Measurements from ENCODE around the gene MANBA.
"Not testable (repeated sequence)": the region's sequence is repeated elsewhere in the genome, so short reads cannot be mapped to it uniquely, and the experiment has no call there.

Gene MANBA

GRCh38 chr4:102761906-102762305 lies 1.1 kb upstream of the MANBA start:
- no peak for DNase-seq (ENCODE audit: low read depth)

GRCh38 chr4:102761296-102761701 lies 531 bp upstream of the MANBA start:
- peak; percentile 27 for DNase-seq (ENCODE audit: low read depth)

DNA sequence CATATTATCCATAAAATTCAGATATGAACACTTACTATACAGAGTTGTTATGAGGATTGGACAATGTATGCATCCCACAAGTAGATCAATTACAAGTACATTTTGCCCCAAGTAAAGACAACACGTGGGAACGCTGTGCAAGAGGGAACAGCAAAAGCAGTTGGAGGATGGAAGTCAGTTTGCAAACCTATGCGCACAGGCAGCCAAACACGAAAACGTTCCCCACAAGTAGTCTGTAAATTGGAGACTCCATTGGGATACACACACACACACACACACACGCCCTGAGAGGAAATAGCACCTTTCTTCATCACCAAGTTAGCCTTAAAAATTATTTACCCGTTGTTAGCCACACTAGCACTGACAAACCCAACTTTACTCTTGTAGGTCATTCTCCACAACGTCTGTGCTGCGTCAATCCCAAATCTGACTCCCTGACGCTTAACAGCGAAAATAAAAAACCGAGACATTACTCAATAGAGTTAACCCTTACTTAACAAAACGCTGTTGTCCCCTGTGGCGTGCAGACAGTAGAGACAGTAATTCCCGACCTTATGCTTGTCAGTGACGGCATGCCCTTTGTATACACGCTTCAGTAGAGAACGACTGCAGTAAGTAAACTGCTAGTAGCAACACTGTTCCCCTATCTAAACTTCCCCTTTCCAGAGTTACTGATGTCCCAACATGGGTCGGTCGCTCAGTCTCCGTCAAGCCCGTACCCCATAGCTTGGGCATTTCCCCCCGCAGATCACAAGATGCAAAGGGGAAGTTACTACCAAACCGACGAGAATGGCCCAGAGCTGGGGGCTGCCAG lies 730 bp downstream of the MANBA start:
- DNase-seq (ENCODE audit: low read depth), result peak; percentile 55

DNA sequence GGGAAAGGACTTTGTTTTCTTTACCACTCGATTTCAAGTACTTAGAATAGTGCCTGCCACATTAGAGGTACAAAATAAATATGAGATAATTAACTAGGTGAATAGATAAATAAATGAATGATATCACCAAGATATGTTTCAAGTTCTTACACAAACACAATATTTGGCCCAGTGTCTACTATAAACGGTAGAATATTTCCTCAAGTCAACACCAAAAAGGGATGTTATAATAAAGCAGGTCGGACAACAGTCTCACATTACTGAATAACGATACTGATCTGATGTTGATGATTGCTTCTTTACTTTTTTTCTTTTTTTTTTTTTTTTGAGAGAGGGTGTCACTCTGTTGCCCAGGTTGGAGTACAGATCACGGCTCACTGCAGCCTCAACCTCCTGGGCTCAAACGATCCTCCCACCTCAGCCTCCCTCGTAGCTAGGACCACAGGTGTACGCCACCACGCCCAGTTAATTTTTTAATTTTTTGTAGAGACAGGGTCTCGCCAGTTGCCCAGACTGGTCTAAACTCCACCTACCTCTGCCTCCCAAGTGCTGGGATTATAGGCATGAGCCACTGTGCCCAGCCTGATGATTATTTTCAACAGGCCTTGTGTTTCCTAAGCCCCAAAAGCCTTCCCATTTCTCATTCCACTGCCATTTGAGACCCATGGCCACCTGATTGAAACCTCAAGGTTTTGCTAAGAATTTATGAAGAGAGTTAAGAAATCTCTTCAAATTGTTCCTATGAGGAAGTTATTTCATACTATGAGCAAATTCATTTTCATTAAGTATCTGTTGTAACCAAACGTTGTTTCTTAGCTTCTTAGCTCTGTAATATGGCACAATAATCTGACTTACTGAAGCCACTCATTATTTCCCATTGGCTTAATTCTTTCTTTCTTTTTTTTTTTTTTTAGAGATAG lies 2.3 kb downstream of the MANBA start:
- no peak for DNase-seq (ENCODE audit: low read depth)

DNA sequence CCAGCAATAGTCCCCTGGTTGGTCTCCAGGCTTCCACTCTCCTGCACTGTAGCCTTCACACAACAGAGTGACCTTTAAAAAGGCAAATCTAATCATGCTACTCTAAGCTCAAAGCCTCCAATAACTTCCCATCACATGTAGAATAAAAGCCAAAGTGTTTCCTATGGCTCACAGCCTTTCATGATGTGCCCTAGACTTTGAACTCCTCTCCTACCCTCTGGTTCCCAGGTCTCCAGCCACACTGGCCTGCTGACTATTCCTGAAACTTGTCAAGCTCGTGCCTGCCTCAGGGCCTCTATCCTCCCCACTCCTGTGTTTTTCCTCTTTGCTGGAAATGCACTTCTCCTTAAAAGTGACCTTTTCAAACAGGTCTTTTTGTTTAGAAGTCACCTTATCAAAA lies 3.1 kb downstream of the MANBA start:
- DNase-seq (ENCODE audit: low read depth), result no peak

DNA sequence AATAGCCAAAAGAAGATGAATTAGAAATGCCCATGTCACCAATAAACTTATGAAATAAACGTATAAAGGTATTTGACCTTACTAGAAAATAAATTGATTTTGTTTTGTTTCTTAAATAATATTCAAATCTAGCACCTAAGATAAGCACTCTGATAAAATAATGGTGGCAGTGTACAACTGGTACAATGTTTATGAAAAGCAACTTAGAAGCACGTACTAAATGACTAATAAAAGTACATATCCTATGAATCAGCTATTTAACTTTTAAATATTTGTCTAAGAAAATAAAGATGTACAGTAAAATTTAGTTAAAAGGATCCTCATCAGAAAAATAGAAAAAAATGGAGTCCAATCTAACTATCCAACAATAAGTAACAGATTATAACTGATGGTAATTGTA lies 6.7 kb downstream of the MANBA start:
- DNase-seq (ENCODE audit: low read depth), result peak; percentile 25

DNA sequence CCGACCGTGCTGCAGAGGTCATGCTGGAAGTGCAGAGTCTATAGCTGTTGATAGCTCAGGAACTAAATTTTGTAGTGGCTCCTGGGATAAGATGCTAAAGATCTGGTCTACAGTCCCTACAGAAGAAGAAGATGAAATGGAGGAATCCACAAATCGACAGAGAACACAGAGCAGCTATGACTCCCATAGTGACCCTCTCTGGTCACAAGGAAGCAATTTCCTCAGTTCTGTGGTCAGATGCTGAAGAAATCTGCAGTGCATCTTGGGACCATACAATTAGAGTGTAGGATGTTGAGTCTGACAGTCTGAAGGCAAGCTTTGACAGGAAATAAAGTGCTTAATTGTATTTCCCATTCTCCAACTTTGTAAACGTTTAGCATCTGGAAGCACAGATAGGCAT lies 8.8 kb downstream of the MANBA start:
- no peak for DNase-seq (ENCODE audit: low read depth)

- DNase-seq (ENCODE audit: low read depth), result not testable (repeated sequence)
Measured at GRCh38 chr4:102743352-102743751, 17.4 kb downstream of the MANBA start.

GRCh38 chr4:102738802-102739201 lies 22.0 kb downstream of the MANBA start:
- not testable (repeated sequence) for DNase-seq (ENCODE audit: low read depth)

- DNase-seq (ENCODE audit: low read depth), result no peak
Measured at GRCh38 chr4:102736636-102737549, 23.9 kb downstream of the MANBA start.

- no peak for DNase-seq (ENCODE audit: low read depth)
Measured at GRCh38 chr4:102735582-102735981, 25.2 kb downstream of the MANBA start.

- DNase-seq (ENCODE audit: low read depth), result no peak
Measured at GRCh38 chr4:102734591-102735385, 26.0 kb downstream of the MANBA start.

- DNase-seq (ENCODE audit: low read depth), result no peak
Measured at GRCh38 chr4:102734116-102734515, 26.7 kb downstream of the MANBA start.

- no peak for DNase-seq (ENCODE audit: low read depth)
Measured at GRCh38 chr4:102733084-102733483, 27.7 kb downstream of the MANBA start.

DNA sequence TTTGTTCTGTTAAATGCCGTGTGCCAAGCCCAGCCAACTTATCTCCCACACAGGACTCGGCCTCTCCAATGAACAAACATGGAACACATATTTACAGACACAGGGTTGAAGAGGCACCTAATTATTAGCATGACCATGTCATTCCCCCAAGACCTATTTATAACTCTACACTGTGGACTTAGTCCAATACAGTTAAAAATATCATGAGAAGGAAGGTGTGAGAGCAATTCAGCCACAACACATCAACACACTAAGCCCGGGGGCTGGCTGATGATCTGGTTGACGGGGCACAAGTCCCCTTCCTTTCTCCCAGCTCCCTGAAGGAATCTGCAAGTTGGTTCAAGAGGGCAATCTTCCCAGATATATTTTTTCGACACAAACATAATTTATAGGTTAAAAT lies 28.1 kb downstream of the MANBA start:
- DNase-seq (ENCODE audit: low read depth), result no peak

DNA sequence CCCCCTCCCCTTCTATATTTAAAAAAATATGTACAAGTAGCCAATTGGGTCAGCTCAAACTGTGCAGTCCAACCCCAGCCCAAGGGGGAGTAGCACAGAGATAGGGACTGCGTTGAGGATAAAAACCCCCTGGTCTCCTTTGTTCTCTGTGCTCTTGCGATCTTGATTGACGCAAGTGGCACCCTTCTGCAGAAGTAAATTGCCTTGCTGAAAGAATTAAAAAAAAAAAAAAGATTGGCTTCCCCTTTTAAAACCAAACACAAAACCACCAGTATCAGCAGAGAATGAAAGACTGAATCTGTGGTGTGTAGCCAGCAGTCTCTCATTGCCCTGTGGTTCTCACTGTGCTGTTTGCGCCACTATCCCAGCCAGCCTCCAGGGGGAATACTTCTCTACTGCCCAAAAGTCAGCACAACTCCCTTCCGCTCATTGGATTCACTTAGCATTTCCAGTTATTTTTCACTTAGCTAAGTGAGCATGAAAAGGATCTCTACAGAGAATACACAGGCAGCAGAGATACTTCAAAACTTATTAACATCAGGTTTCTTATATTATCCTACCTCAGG lies 29.7 kb downstream of the MANBA start:
- DNase-seq (ENCODE audit: low read depth), result no peak

GRCh38 chr4:102729486-102729885 lies 31.3 kb downstream of the MANBA start:
- DNase-seq (ENCODE audit: low read depth), result not testable (repeated sequence)

GRCh38 chr4:102726919-102727318 lies 33.8 kb downstream of the MANBA start:
- DNase-seq (ENCODE audit: low read depth), result not testable (repeated sequence)

GRCh38 chr4:102726068-102726467 lies 34.7 kb downstream of the MANBA start:
- DNase-seq (ENCODE audit: low read depth), result no peak

GRCh38 chr4:102725229-102725628 lies 35.5 kb downstream of the MANBA start:
- no peak for DNase-seq (ENCODE audit: low read depth)

DNA sequence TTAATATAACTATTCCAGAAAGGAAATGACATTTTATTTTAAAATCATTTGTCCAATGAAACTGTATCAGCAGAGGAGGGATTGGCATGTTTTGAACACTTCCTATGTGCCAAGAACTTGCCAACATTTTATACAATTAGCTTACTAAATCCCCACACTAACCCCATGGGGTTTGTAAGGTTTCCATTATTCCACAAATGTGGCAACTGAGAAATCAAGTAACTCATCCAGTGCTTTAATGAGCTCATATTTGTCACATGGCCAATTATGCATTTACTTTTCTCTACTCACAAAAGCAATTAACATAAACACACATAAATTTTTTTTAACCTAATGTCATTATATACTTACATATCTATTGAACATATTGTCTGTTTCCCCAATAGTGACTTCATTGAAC lies 37.3 kb downstream of the MANBA start:
- DNase-seq (ENCODE audit: low read depth), result no peak
